GM12801 (cell line): ENCODE measurements around the gene STUM.

ENCODE experiments used
- CTCF ChIP-seq: IDR thresholded peaks from one replicate; pipeline ENCODE4 v1.5.1; 2011; ENCODE audit warnings: control low read depth; ENCODE audit not compliant: insufficient read length; ENCODE audit errors: extremely low read depth

STUM gene

GRCh38 chr1:226637147-226637935 lies 88.8 kb downstream of the STUM start:
- no peak for TF ChIP-seq CTCF

- no peak for TF ChIP-seq CTCF
These were observed 89.5 kb downstream of the STUM start for GRCh38 chr1:226638001-226638601.

- no peak for TF ChIP-seq CTCF
These were observed 90.0 kb downstream of the STUM start for GRCh38 chr1:226638608-226639007.

- no peak for TF ChIP-seq CTCF
These were observed 91.1 kb downstream of the STUM start for GRCh38 chr1:226639631-226640061.

- no peak for TF ChIP-seq CTCF
These were observed 92.0 kb downstream of the STUM start for GRCh38 chr1:226640321-226641136.

GRCh38 chr1:226641671-226642231 lies 93.2 kb downstream of the STUM start:
- no peak for TF ChIP-seq CTCF

- no peak for TF ChIP-seq CTCF
These were observed 93.9 kb downstream of the STUM start for GRCh38 chr1:226642421-226642820.
